Activated CD4-positive, CD25-positive, alpha-beta regulatory T cell treated with anti-CD3 and anti-CD28 coated beads, Interleukin-2, amount 50 U/mL, for 24 hours (primary cell): ENCODE measurements around the gene MRPL38.

Source experiments
- ATAC-seq, 2 donors: fragments of 150-1000 bp; cut with Tn5 transposase; one replicate each; pipeline ENCODE4 v1.10.0; 2021; ENCODE audit warnings: mild to moderate bottlenecking in 1 of 2, moderate library complexity in 1 of 2

MRPL38 gene

GRCh38 chr17:75917917-75918445 is 13.3 kb upstream of the MRPL38 start:
- no peak for ATAC-seq

GRCh38 chr17:75917141-75917916 is 12.6 kb upstream of the MRPL38 start:
- ATAC-seq: no peak

- ATAC-seq: no peak
Observed at GRCh38 chr17:75915268-75915667, 10.6 kb upstream of the MRPL38 start.

DNA sequence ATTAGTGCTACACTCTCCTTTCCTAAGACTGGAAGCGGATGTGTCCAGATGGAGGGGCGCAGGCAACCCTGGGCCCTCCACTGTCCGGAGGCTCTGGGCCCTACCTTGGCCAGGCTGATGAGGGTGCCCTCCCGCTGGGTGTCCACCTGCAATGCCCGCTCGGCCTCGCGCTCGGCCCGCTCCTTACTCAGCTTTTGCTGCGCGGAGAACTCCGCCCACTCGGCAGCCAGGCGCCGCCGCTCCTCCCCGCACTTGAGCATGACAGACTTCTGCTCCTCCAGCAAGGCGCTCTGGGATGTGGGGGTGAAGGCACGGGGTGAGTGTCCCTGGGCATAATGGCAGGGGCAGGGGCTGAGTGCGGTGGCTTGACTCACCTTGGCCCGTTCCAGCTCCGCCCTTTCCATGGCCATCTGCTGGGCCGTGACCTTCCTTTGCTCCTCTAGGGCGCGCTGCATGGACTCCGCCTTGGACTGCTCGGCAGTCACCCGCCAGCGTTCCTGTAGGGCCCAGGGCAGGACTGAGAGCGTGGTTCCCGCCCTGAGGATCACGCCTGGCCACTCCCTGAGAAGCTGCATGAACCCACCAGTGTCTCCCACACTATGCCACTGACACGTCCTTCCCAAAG is 10.1 kb upstream of the MRPL38 start:
- no peak for ATAC-seq

DNA sequence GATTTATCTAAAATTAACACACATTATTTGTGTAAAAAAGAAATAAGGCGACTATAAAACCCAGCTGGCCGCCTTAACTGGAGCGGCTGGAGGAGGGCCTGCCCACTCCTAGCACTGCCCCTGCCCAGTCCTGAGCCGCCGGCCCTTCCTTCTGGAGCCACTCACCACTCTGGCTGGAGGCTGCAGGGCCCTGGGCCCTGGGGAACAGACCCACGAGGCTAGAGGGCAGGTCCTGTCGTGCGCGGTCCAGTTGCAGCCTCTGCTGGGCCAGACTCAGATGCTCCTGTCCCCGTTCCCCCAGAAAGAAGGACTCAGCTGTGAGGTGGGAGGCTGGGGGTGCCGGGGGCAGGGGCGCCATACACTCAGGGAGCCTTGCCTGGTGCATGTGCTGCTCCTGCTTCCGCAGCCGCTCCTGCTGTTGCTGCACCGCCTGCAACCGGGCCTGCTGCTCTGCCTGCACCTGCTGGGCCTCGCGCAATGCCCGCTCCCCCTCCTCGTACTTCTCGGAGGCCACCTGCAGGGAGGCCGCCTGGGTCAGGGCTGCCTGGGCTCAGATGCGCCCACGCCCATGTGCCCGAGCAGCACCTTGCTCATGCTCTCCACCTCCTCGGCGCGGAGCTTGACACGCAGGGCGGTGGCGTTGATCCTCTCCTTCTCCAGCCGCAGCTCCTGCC is 9.0 kb upstream of the MRPL38 start:
- ATAC-seq: no peak

- ATAC-seq: no peak
Observed at GRCh38 chr17:75910699-75911098, 6.0 kb upstream of the MRPL38 start.

GRCh38 chr17:75909812-75910274 is 5.2 kb upstream of the MRPL38 start:
- ATAC-seq: no peak

- no peak for ATAC-seq
Observed at GRCh38 chr17:75909051-75909811, 4.5 kb upstream of the MRPL38 start.

DNA sequence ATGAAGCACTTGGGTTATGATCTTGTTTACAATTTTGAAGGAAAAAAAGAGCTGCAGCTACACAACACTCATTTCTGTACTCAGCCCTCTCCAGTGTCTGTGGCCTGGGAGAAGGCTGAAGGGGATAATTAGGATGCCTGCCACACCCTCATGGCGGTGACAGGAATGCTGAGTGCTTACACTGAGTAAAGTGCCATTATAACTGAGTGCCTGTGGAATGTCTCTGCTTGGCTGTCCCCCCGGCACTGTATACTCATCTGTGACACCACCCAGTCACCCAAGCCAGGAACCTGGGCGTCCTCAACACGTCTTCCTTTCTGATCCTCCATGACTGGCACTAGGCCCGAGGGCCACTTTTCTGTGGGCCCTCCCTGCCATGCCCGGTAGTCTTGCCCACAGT is 3.5 kb upstream of the MRPL38 start:
- no peak for ATAC-seq

DNA sequence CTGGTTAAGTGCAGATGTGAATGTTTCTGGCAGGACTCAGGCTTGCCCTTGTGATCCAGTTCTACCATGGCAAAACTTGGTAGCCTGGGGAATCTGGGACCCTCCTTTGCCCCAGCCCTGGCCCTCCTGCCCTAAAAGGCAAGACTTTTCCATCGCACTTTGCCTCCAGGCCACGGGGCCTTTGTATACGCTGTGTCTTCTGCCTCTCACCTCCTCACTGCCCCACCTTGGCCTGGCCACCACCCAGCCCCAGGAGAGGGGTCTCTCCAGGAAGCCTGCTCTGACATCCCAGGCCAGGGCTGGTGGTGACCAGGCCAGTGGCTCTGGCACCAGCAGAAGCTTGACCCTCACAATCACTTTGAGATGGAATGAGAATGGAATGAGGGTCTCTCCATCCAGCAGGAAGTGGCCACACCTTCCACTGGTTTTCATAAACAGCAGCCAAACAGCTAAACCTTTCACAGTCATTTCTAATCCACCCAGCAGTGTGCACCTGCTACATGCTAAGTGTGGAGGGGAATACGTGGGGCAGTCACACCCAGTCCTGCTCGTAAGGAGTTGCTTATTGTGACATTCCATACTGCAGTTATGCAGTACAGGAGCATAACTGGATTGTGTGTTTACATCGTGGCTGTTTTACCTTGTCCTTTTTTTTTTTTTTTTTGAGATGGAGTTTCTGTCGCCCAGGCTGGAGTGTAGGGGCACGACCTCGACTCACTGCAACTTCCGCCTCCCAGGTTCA is 1.6 kb upstream of the MRPL38 start:
- no peak for ATAC-seq

DNA sequence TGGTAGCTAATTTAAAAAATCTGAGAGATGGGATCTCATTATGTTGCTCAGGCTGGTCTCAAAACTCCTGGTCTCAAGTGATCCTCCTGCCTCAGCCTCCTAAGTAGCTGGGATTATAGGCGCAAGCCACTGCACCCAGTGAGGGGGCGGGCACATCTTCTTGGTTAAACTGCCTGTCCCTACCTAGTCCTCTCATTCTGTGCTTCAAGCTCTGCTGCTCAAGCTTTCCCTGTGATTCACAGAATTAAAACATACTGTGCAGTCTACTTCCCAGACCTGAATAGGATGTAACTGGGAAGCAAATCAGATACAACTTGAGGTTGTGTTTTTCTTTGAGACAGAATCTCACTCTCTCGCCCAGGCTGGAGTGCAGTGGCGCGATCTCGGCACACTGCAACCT is 2.3 kb downstream of the MRPL38 start:
- no peak for ATAC-seq

- no peak for ATAC-seq
Observed at GRCh38 chr17:75901727-75902126, 3.0 kb downstream of the MRPL38 start.

DNA sequence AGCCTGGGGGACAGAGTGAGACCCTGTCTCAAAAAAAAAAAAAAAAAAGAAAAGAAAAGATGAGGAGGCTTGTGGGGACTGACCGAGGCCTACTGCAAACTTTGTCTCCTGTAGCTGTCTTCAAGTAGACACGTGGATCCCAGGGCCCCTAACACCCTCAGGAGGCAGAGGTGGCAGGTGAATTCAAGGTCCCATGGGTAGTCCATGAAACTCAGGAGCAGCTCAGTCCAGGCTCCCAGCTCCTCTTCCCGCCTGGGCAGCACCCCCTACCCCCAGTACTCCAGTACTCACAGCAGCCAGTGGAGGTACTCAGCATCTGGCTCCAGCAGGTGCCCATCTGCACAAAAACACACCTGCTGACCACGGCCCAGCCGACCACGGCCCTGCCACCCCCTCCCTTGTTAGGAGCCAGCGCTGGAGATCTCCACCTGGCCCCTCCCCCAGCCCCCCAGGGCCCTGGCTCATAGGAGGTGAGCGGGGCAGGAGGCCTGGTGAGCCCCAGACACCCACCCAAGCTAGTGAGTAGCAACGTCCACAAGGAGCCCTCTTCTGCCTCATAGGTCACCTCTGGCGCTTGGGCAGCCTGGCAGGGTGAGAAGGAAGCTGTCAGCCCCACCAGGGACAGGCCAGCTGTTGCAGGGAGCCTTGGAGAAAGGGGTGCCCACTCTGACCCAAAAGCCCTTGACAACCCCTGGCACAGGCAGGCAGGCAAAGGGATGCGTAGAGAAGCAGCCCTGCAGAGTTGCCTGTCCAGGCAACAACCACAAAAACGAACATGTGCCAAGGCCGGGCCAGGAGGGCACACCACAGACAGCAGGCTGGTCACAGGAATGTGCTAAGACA is 3.8 kb downstream of the MRPL38 start:
- no peak for ATAC-seq

DNA sequence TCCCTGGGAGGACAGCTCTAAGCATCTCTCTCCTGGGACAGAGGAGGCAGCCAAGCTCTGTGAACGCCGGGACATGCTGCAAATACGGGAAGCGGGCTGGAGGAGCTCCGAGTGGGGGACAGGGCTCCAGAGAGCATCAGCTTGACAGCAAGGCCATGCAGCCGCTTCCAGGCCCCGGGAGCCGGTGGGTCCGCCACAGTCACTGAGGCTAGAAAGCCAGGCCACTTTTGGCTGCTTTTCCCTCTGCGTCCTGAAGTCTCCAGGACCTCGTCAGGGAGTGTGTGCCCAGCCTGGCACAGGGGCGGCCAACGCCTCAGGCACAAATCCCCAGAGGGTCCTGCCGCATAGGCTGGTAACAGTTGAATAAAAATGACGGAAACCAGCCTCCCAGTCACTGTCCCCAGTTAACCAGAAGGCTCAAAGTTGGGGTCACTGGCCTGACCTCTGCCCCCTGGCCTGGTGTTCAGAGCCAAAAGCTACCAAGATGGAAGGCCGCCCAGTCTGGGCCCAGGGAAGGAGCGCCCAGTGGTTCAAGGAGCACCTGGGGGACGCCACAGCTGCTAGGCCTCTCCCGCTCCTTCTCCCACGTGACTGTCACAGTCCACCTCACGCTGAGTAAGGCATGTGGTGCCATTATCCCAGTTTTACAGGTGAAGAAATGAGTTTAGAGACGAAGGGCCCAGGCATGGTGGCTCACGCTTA is 4.8 kb downstream of the MRPL38 start:
- no peak for ATAC-seq

GRCh38 chr17:75899353-75899752 is 5.3 kb downstream of the MRPL38 start:
- no peak for ATAC-seq

DNA sequence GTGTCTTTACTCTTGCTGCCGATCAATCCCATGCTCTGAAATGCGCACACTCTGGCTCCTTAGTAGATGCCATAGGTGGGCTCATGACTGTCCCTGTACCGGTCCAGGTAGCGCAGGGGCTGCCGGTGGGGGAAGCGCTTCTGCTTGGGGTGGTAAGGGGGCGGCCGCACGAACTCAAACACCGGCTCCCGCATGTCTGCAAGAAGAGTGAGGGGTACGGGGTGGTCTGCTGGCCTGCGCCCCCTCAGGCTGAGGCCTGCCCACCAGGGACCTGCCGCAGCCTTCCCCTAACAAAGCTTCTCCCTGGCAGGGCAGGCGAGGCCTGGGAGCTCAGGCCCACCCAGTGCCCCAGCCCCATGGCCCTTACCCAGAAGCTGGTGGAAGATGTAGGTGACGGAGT is 5.9 kb downstream of the MRPL38 start:
- ATAC-seq: no peak

DNA sequence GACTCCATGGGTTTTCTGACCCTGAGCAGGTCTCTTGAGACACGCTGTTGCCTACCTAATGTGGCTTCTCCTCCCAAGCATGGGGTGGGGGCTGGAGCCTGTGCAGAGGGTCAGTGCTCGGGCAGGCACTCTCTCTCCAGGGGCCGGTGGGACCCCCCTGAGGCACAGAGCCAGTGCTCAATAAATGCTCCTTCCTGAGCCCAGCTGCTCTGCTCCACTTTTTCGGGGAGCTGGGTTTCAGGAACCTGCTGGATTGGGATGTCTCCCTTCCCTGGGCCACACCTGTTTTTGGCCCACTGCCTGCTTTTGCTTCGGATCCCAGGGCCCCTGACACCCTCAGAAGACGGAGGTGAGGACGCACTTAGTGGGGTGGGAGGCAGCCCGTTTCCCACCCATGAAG is 6.6 kb downstream of the MRPL38 start:
- no peak for ATAC-seq

DNA sequence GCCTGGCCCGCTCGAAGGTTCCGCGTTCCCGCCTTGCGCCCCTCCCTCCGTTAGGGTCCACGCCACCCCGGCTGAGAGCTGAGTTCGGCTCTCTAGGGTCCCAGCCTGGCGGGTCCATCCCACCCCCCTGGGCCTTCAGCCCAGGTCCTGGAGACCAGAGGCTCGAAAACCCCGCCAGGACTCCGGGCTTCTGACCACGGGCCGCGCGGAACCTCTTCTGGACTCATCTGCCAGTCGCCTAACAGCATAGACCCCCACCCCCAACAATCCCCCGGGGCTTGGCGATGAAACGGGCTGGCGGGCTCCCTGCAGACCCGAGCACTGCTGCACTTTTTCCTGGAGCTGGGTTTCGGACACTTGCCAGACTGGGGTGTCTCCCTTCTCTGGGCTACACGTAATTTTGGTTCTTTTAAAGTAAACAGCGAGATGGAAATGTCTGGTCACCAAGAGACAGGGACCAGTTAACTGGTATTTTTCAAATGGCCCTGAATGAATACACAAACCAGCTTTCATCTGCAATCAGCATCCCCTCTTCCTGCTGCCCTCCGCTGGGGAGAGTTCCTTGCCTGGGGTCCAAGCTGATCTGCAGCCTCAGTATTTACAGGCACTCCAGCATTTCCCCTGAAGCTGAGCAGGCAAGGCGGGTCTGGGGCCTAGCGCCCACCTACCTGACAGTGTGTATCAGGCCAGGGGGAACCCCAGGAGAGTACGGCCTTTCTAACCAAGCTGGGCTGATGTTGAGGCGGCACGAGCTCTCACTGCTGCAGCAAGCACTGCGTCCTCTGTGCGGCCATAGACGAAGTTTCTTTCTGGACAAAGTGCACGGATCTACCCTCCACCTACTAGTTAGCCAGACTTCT is 7.3 kb downstream of the MRPL38 start:
- ATAC-seq: no peak

- ATAC-seq: peak; percentile 88 to 91
Observed at GRCh38 chr17:75896415-75897159, 8.1 kb downstream of the MRPL38 start, which contains the start of gene TRIM65. Gene TRIM65 (minus strand): TSS chr17:75896951. CDS start chr17:75896937, 14 bp downstream.
